Astrocyte (in vitro differentiated cells and primary cell): ENCODE results near the gene SEC24A. TPM values are rescaled to one million over a fixed set of nuclear protein-coding genes. Genes with fewer than 3 reads are reported as not detected.
"Not testable (repeated sequence)": the region's sequence is repeated elsewhere in the genome, so short reads cannot be mapped to it uniquely, and the experiment has no call there.

Experiments used
- DNase-seq: peaks from one replicate; pipeline ENCODE4 v3.0.0-alpha.2; 2010; ENCODE audit warnings: low read depth
- FAIRE-seq: peaks from 2 replicates; lab custom pipeline; 2011; peaks lifted over from hg19 to GRCh38; lab: Jason Lieb, UNC
- H2AFZ ChIP-seq: 2 replicates; pipeline ENCODE4 v1.6.0; 2012; ENCODE audit warnings: low read depth, low read length, inconsistent platforms
- H3K27ac ChIP-seq: 2 replicates; pipeline ENCODE4 v1.5.1; 2011; ENCODE audit warnings: low read depth, low read length, inconsistent platforms
- H3K27me3 ChIP-seq: 2 replicates; pipeline ENCODE4 v1.6.0; 2011; ENCODE audit warnings: low read length, inconsistent platforms; ENCODE audit not compliant: insufficient read depth
- H3K36me3 ChIP-seq: 2 replicates; pipeline ENCODE4 v1.5.1; 2011; ENCODE audit warnings: low read length, inconsistent platforms; ENCODE audit not compliant: insufficient read depth
- H3K4me1 ChIP-seq: 2 replicates; pipeline ENCODE4 v1.5.1; 2011; ENCODE audit warnings: low read length, inconsistent platforms; ENCODE audit not compliant: insufficient read depth
- H3K4me2 ChIP-seq: 2 replicates; pipeline ENCODE4 v1.6.0; 2012; ENCODE audit warnings: low read length, inconsistent platforms
- H3K4me3 ChIP-seq: 2 replicates; pipeline ENCODE4 v1.5.1; 2011; ENCODE audit warnings: low read depth, mild to moderate bottlenecking, low read length, inconsistent platforms; ENCODE audit not compliant: insufficient read depth
- H3K79me2 ChIP-seq: 2 replicates; pipeline ENCODE4 v1.6.0; 2012; ENCODE audit warnings: mild to moderate bottlenecking, low read length, inconsistent platforms; ENCODE audit not compliant: insufficient read depth
- H3K9ac ChIP-seq: 2 replicates; pipeline ENCODE4 v1.6.0; 2012; ENCODE audit warnings: mild to moderate bottlenecking, low read length, inconsistent platforms
- H3K9me3 ChIP-seq: 2 replicates; pipeline ENCODE4 v1.5.1; 2012; ENCODE audit warnings: low read depth, mild to moderate bottlenecking, low read length, inconsistent platforms; ENCODE audit not compliant: insufficient read depth
- H4K20me1 ChIP-seq: 2 replicates; pipeline ENCODE4 v1.6.0; 2012; ENCODE audit warnings: low read length, inconsistent platforms; ENCODE audit not compliant: insufficient read depth
- H3K27ac Mint-ChIP-seq: one replicate; pipeline ENCODE4 v1.8.0; 2021; ENCODE audit warnings: mild to moderate bottlenecking, mixed read lengths; ENCODE audit not compliant: unreplicated experiment
- H3K27me3 Mint-ChIP-seq: one replicate; pipeline ENCODE4 v1.8.0; 2021; ENCODE audit warnings: low read depth, mixed read lengths; ENCODE audit not compliant: unreplicated experiment
- H3K36me3 Mint-ChIP-seq: one replicate; pipeline ENCODE4 v1.8.0; 2021; ENCODE audit warnings: low read depth, mixed read lengths; ENCODE audit not compliant: unreplicated experiment
- H3K4me1 Mint-ChIP-seq: one replicate; pipeline ENCODE4 v1.8.0; 2021; ENCODE audit warnings: low read depth, mixed read lengths; ENCODE audit not compliant: unreplicated experiment
- H3K4me3 Mint-ChIP-seq: one replicate; pipeline ENCODE4 v1.8.0; 2021; ENCODE audit warnings: mild to moderate bottlenecking, moderate library complexity, mixed read lengths; ENCODE audit not compliant: unreplicated experiment
- H3K9me3 Mint-ChIP-seq: one replicate; pipeline ENCODE4 v1.8.0; 2021; ENCODE audit warnings: mild to moderate bottlenecking, mixed read lengths; ENCODE audit not compliant: unreplicated experiment
- CTCF ChIP-seq: IDR thresholded peaks from 2 replicates; pipeline ENCODE4 v1.5.1; 2011; ENCODE audit warnings: low read depth, mild to moderate bottlenecking, inconsistent platforms, low read length, moderate library complexity; ENCODE audit not compliant: insufficient read depth
- EZH2 ChIP-seq: IDR thresholded peaks from 2 replicates; pipeline ENCODE4 v1.6.1; 2012; ENCODE audit warnings: mild to moderate bottlenecking, low read length, inconsistent platforms; ENCODE audit not compliant: insufficient read depth
- total RNA-seq: library from RNA; stranded (reverse); gene quantifications from 2 replicates; pipeline ENCODE4 v1.2.1, GENCODE V29; 2021

SEC24A gene
- total RNA-seq, 1 donor from 2014 or later = 51.9 TPM

GRCh38 chr5:134647750-134648424 lies 698 bp upstream of the SEC24A start:
- H3K9ac ChIP-seq = peak overlapping the region; percentile 99
- H3K4me1 ChIP-seq = peaks cover 9% of the 10 kb centered on the region
- Mint-ChIP-seq H3K4me1 (peaks cover 11% of the 10 kb centered on the region), H3K36me3 (peaks cover 2% of the 10 kb centered on the region), H3K27me3 (no peaks in the 10 kb centered on the region), H3K27ac (peak overlapping the region; percentile 100), H3K9me3 (no peaks in the 10 kb centered on the region), H3K4me3 (peak overlapping the region; percentile 98)
- H3K36me3 ChIP-seq = no peaks in the 10 kb centered on the region
- H3K27me3 ChIP-seq = no peaks in the 10 kb centered on the region
- H3K9me3 ChIP-seq = no peaks in the 10 kb centered on the region
- peak overlapping the region; percentile 81 for H2AFZ ChIP-seq
- H4K20me1 ChIP-seq = peaks cover 32% of the 10 kb centered on the region
- no peak for TF ChIP-seq EZH2
- no peak for TF ChIP-seq CTCF
- H3K4me3 ChIP-seq = peak overlapping the region; percentile 90
- H3K27ac ChIP-seq = peak overlapping the region; percentile 99
- peaks cover 51% of the 10 kb centered on the region for H3K79me2 ChIP-seq
- H3K4me2 ChIP-seq = peak overlapping the region; percentile 86
- no peak for FAIRE-seq
- DNase-seq = peak; percentile 58

- peaks cover 2% of the 10 kb centered on the region for H3K36me3 Mint-ChIP-seq
- peak overlapping the region; percentile 99 for H3K9ac ChIP-seq
- peak overlapping the region; percentile 86 for H3K4me2 ChIP-seq
- no peaks in the 10 kb centered on the region for H3K27me3 ChIP-seq
- no peaks in the 10 kb centered on the region for H3K36me3 ChIP-seq
- peak overlapping the region; percentile 81 for H2AFZ ChIP-seq
- no peaks in the 10 kb centered on the region for H3K27me3 Mint-ChIP-seq
- H3K4me1 Mint-ChIP-seq = peaks cover 11% of the 10 kb centered on the region
- H3K9me3 Mint-ChIP-seq = no peaks in the 10 kb centered on the region
- H3K4me1 ChIP-seq = peaks cover 9% of the 10 kb centered on the region
- H3K4me3 Mint-ChIP-seq = peak overlapping the region; percentile 98
- H3K9me3 ChIP-seq = no peaks in the 10 kb centered on the region
- peak overlapping the region; percentile 99 for H3K27ac Mint-ChIP-seq
- H3K27ac ChIP-seq = peak overlapping the region; percentile 99
- H4K20me1 ChIP-seq = peaks cover 45% of the 10 kb centered on the region
- TF ChIP-seq EZH2 (no peak), CTCF (no peak)
- H3K4me3 ChIP-seq = peak overlapping the region; percentile 90
- H3K79me2 ChIP-seq = peaks cover 66% of the 10 kb centered on the region
- DNase-seq (no peak), FAIRE-seq (no peak)
These were observed 714 bp downstream of the SEC24A start for GRCh38 chr5:134649163-134649835.

GRCh38 chr5:134650660-134651059 lies 2.1 kb downstream of the SEC24A start:
- H3K9me3 ChIP-seq, DNase-seq, H3K36me3 Mint-ChIP-seq, H3K36me3 ChIP-seq, H3K4me1 ChIP-seq, H3K27ac ChIP-seq, FAIRE-seq, H2AFZ ChIP-seq, H3K27me3 Mint-ChIP-seq, H3K9me3 Mint-ChIP-seq, H3K27me3 ChIP-seq: not testable (repeated sequence)
- Histone ChIP-seq H3K79me2 (peaks cover 79% of the 10 kb centered on the region), H3K9ac (peak overlapping the region; percentile 99), H3K4me3 (peak overlapping the region; percentile 90), H4K20me1 (peaks cover 59% of the 10 kb centered on the region), H3K4me2 (peak overlapping the region; percentile 86)
- peak overlapping the region; percentile 84 for H3K27ac Mint-ChIP-seq
- peaks cover 11% of the 10 kb centered on the region for H3K4me1 Mint-ChIP-seq
- peak overlapping the region; percentile 98 for H3K4me3 Mint-ChIP-seq
